Measurements from ENCODE around the gene TMOD3.

Gene TMOD3

GRCh38 chr15:51793521-51794305 is 35.7 kb upstream of the TMOD3 start:
- no peak overlapping the region for H3K4me3 ChIP-seq (replicated peaks; ENCODE audit: low read depth, low read length)
- H3K27me3 ChIP-seq (replicated peaks; ENCODE audit: control insufficient read depth, insufficient read depth, low read length): no peaks in the 10 kb centered on the region
- no peaks in the 10 kb centered on the region for H3K36me3 ChIP-seq (ENCODE audit: control insufficient read depth, insufficient read depth, low read length)
- no peak for DNase-seq (ENCODE audit: extremely low read depth, insufficient read length)
- TF ChIP-seq CTCF (IDR thresholded peaks at IDR 0.05; ENCODE audit: insufficient read depth, low read length, poor library complexity, severe bottlenecking): no peak

- Histone ChIP-seq H3K4me3 (replicated peaks; ENCODE audit: low read depth, low read length) (no peak overlapping the region), H3K27me3 (replicated peaks; ENCODE audit: control insufficient read depth, insufficient read depth, low read length) (no peaks in the 10 kb centered on the region), H3K36me3 (ENCODE audit: control insufficient read depth, insufficient read depth, low read length) (peaks cover 4% of the 10 kb centered on the region)
- no peak for TF ChIP-seq CTCF (IDR thresholded peaks at IDR 0.05; ENCODE audit: insufficient read depth, low read length, poor library complexity, severe bottlenecking)
- no peak for DNase-seq (ENCODE audit: extremely low read depth, insufficient read length)
Measured at GRCh38 chr15:51796847-51797401, 32.5 kb upstream of the TMOD3 start.

- Histone ChIP-seq H3K27me3 (replicated peaks; ENCODE audit: control insufficient read depth, insufficient read depth, low read length) (no peaks in the 10 kb centered on the region), H3K4me3 (replicated peaks; ENCODE audit: low read depth, low read length) (no peak overlapping the region), H3K36me3 (ENCODE audit: control insufficient read depth, insufficient read depth, low read length) (peaks cover 4% of the 10 kb centered on the region)
- DNase-seq (ENCODE audit: extremely low read depth, insufficient read length): no peak
- no peak for TF ChIP-seq CTCF (IDR thresholded peaks at IDR 0.05; ENCODE audit: insufficient read depth, low read length, poor library complexity, severe bottlenecking)
Measured at GRCh38 chr15:51798281-51798680, 31.2 kb upstream of the TMOD3 start.

GRCh38 chr15:51799282-51800252 is 29.9 kb upstream of the TMOD3 start:
- DNase-seq (ENCODE audit: extremely low read depth, insufficient read length): no peak
- H3K36me3 ChIP-seq (ENCODE audit: control insufficient read depth, insufficient read depth, low read length): peaks cover 4% of the 10 kb centered on the region
- no peak overlapping the region for H3K4me3 ChIP-seq (replicated peaks; ENCODE audit: low read depth, low read length)
- no peaks in the 10 kb centered on the region for H3K27me3 ChIP-seq (replicated peaks; ENCODE audit: control insufficient read depth, insufficient read depth, low read length)
- TF ChIP-seq CTCF (IDR thresholded peaks at IDR 0.05; ENCODE audit: insufficient read depth, low read length, poor library complexity, severe bottlenecking): no peak

- H3K27me3 ChIP-seq (replicated peaks; ENCODE audit: control insufficient read depth, insufficient read depth, low read length): no peaks in the 10 kb centered on the region
- no peak overlapping the region for H3K4me3 ChIP-seq (replicated peaks; ENCODE audit: low read depth, low read length)
- DNase-seq (ENCODE audit: extremely low read depth, insufficient read length): no peak
- peaks cover 6% of the 10 kb centered on the region for H3K36me3 ChIP-seq (ENCODE audit: control insufficient read depth, insufficient read depth, low read length)
- TF ChIP-seq CTCF (IDR thresholded peaks at IDR 0.05; ENCODE audit: insufficient read depth, low read length, poor library complexity, severe bottlenecking): peak; percentile 70
Measured at GRCh38 chr15:51801391-51801835, 28.0 kb upstream of the TMOD3 start.
